ENCODE data around the gene FBN1. TPM values are rescaled to one million over a fixed set of nuclear protein-coding genes. Genes with fewer than 3 reads are reported as not detected.

The FBN1 gene
- total RNA-seq, 2 donors from 2014 or later, result 258 to 300 TPM

DNA sequence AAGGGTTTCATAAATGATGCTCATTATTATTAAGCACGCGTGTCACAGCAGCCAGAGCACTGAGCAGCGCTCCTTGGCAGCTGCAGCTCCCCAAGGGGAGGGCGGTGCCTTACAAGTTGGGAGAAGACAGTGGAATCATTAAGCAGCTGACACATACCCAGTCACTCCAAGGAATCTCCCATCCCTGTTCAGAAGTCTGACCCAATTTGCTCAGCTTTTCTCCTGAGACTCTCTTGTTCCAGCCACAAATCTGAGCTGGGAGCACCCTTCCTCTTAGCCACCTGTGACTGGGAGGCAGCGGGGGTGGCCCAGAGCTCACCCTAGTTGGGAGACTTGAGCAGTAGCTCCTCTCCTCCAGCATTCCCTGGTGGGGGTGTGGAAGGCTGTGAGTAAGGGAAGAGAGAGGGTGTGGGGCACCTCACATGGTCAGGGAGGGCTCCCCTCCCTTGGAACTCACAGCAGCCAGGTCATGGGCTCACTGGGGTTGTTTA, 249.9 kb downstream of the FBN1 start:
- Histone ChIP-seq H3K9me3 (no peaks in the 10 kb centered on the region), H3K4me3 (no peak overlapping the region), H3K27ac (peak overlapping the region; percentile 72 to 80), H3K27me3 (replicated peaks; ENCODE audit: insufficient read depth) (no peaks in the 10 kb centered on the region), H3K4me1 (ENCODE audit: control insufficient read depth in 1 of 2, low read depth in 2 of 2) (peaks cover 31 to 64% of the 10 kb centered on the region in 2 donors), H3K36me3 (no peaks in the 10 kb centered on the region)
- no peak for DNase-seq (ENCODE audit: low spot score)
- TF ChIP-seq, protein P1, sequence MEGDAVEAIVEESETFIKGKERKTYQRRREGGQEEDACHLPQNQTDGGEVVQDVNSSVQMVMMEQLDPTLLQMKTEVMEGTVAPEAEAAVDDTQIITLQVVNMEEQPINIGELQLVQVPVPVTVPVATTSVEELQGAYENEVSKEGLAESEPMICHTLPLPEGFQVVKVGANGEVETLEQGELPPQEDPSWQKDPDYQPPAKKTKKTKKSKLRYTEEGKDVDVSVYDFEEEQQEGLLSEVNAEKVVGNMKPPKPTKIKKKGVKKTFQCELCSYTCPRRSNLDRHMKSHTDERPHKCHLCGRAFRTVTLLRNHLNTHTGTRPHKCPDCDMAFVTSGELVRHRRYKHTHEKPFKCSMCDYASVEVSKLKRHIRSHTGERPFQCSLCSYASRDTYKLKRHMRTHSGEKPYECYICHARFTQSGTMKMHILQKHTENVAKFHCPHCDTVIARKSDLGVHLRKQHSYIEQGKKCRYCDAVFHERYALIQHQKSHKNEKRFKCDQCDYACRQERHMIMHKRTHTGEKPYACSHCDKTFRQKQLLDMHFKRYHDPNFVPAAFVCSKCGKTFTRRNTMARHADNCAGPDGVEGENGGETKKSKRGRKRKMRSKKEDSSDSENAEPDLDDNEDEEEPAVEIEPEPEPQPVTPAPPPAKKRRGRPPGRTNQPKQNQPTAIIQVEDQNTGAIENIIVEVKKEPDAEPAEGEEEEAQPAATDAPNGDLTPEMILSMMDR (IDR thresholded peaks at IDR 0.05), result no peak
- peak; percentile 39 for ATAC-seq (ENCODE audit: insufficient number of reproducible peaks, low FRiP score, low read depth)

DNA sequence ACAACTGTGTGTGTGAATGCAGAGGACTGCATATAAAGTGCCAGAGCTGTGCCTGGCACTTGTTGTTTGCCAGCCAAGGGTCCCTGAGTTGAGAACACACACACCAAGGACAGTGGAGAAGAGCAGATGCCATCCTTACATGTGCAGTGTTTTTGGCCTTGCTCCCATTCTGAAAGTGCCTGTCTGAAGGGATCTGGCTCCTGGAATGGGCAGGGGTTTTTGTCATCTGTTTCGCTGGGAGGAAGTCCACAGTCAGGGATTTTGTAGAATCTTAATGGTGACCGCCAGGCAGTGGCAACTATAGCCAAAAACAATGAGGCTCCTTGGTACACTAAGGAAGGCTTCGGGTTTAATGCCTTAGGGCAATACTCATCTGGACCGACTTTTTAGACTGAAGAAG, 250.5 kb downstream of the FBN1 start:
- Histone ChIP-seq H3K36me3 (no peaks in the 10 kb centered on the region), H3K9me3 (no peaks in the 10 kb centered on the region), H3K4me3 (no peak overlapping the region), H3K27me3 (replicated peaks; ENCODE audit: insufficient read depth) (no peaks in the 10 kb centered on the region), H3K4me1 (ENCODE audit: control insufficient read depth in 1 of 2, low read depth in 2 of 2) (peaks cover 31 to 70% of the 10 kb centered on the region in 2 donors), H3K27ac (peak overlapping the region; percentile 72 to 80)
- no peak for DNase-seq (ENCODE audit: low spot score)
- TF ChIP-seq, protein P1 (IDR thresholded peaks at IDR 0.05), result no peak
- ATAC-seq (ENCODE audit: insufficient number of reproducible peaks, low FRiP score, low read depth), result no peak

DNA sequence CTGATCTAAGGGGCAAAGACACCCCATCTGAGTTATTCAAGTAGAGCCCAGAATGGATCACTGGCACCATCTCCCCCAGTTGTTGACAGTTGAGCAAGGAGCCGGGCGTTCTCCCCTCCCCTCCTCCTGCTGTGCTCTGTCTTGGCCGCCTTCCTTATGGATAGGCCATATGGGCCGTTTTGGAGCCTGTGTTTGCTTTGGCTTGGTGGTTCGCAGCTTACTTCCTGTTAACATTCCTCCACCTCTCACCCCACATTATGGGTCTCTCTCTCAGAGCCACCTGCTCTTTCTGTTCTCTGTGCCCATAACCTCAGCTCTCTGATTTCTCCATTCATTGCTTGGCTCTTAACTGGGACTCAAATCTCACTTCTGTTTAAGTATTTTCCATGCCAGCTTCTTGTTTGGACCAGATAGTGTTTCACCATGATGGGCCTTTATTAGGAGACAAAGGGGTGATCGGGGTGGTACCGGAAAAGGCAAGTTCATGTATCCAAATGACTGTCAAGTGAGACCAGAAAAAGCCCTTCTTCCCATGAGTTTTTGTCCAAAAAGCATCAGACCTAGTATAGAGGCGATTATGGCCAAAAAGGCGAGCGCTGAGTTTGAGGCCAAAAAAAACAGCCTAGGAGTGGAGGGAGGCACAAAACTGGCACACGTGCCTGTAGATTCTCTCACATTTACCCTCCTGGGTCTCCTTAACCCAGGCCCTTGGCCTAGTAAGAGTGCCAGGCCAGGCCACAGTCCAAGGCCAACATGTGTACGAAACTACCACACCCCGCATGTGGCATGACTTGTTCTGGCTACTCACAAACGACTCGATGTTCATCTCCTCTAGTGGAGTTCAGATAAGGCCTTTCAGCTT, 251.6 kb downstream of the FBN1 start:
- Histone ChIP-seq H3K36me3 (no peaks in the 10 kb centered on the region), H3K4me3 (no peak overlapping the region), H3K27me3 (replicated peaks; ENCODE audit: insufficient read depth) (no peaks in the 10 kb centered on the region), H3K4me1 (ENCODE audit: control insufficient read depth in 1 of 2, low read depth in 2 of 2) (peaks cover 36 to 81% of the 10 kb centered on the region in 2 donors), H3K27ac (peak overlapping the region; percentile 72 to 80), H3K9me3 (no peaks in the 10 kb centered on the region)
- peak; percentile 72 for DNase-seq (ENCODE audit: low spot score)
- TF ChIP-seq, protein P1 (IDR thresholded peaks at IDR 0.05), result no peak
- peak; percentile 54 for ATAC-seq (ENCODE audit: insufficient number of reproducible peaks, low FRiP score, low read depth)

DNA sequence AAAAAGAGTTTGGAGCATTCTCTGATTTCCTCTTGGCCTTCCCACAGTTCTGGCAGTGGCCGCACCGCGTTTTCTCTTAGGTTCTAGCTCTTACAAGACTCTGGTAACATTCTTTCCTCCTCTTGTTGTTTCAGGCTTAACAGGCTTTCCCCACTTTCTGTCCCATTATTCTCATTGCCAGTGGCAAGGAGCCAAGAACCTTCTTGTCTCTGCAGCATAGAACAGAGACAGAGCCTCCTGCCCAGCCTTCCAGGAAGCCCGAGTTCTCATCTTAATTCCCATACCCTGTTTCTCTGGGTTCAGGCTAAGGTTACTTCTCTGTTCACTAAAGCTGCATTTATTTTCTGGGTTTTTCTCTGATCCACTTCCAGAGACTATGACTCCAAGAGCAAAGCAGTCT, 253.2 kb downstream of the FBN1 start:
- Histone ChIP-seq H3K27me3 (replicated peaks; ENCODE audit: insufficient read depth) (no peaks in the 10 kb centered on the region), H3K4me1 (ENCODE audit: control insufficient read depth in 1 of 2, low read depth in 2 of 2) (peaks cover 39 to 85% of the 10 kb centered on the region in 2 donors), H3K9me3 (no peaks in the 10 kb centered on the region), H3K27ac (peak overlapping the region; percentile 67 to 80), H3K4me3 (no peak overlapping the region), H3K36me3 (no peaks in the 10 kb centered on the region)
- TF ChIP-seq, protein P1 (IDR thresholded peaks at IDR 0.05), result no peak
- DNase-seq (ENCODE audit: low spot score) (no peak), ATAC-seq (ENCODE audit: insufficient number of reproducible peaks, low FRiP score, low read depth) (no peak)

DNA sequence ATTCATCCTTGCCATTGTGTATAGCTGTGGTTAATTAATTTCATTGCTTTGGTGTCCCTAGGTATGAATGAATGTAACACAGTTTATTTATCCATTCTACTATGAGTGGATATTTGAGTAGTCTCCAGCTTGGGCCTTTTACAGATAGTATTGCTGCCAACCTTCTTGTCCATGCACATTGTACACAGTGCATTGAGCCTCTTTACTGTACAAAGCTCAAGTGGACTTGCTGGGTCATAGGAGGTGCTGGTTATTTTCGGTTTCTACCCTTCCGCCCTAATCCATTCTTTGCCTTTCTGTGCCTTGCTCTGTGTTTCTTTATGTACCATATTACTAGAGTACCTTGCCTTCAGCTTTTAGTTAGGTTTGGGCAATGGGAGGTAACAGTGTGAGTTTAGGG, 253.6 kb downstream of the FBN1 start:
- TF ChIP-seq, protein P1 (IDR thresholded peaks at IDR 0.05), result no peak
- ATAC-seq (ENCODE audit: insufficient number of reproducible peaks, low FRiP score, low read depth), result no peak
- Histone ChIP-seq H3K27ac (peak overlapping the region; percentile 67 to 80), H3K9me3 (no peaks in the 10 kb centered on the region), H3K36me3 (no peaks in the 10 kb centered on the region), H3K4me1 (ENCODE audit: control insufficient read depth in 1 of 2, low read depth in 2 of 2) (peaks cover 39 to 85% of the 10 kb centered on the region in 2 donors), H3K4me3 (no peak overlapping the region), H3K27me3 (replicated peaks; ENCODE audit: insufficient read depth) (no peaks in the 10 kb centered on the region)
- DNase-seq (ENCODE audit: low spot score), result no peak
